ENCODE results near the gene LANCL3.

Gene LANCL3

GRCh38 chrX:37726346-37726745 lies 154.9 kb downstream of the LANCL3 start:
- TF ChIP-seq, protein P1, sequence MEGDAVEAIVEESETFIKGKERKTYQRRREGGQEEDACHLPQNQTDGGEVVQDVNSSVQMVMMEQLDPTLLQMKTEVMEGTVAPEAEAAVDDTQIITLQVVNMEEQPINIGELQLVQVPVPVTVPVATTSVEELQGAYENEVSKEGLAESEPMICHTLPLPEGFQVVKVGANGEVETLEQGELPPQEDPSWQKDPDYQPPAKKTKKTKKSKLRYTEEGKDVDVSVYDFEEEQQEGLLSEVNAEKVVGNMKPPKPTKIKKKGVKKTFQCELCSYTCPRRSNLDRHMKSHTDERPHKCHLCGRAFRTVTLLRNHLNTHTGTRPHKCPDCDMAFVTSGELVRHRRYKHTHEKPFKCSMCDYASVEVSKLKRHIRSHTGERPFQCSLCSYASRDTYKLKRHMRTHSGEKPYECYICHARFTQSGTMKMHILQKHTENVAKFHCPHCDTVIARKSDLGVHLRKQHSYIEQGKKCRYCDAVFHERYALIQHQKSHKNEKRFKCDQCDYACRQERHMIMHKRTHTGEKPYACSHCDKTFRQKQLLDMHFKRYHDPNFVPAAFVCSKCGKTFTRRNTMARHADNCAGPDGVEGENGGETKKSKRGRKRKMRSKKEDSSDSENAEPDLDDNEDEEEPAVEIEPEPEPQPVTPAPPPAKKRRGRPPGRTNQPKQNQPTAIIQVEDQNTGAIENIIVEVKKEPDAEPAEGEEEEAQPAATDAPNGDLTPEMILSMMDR (IDR thresholded peaks at IDR 0.05; ENCODE audit: insufficient read depth, low read depth, low read length, missing control alignments), result no peak
- no peak overlapping the region for H3K4me3 ChIP-seq (ENCODE audit: low read depth, low read length)
- no peak for DNase-seq (ENCODE audit: low read depth)

Measured in GM12865 (cell line).